Measurements from ENCODE around the gene INPP4B. TPM values are rescaled to one million over a fixed set of nuclear protein-coding genes. Genes with fewer than 3 reads are reported as not detected.

INPP4B gene
- total RNA-seq, 3 donors from 2014 or later = 15.8 to 113 (median 93.4) TPM

- intact Hi-C loops (cut with DNase I; ENCODE audit: low total_unique reads) = no loop called here
- H3K9me3 ChIP-seq = no peaks in the 10 kb centered on the region
- no peaks in the 10 kb centered on the region for H3K36me3 ChIP-seq
- TF ChIP-seq POLR2AphosphoS5 (IDR thresholded peaks at IDR 0.05) (no peak), CTCF (IDR thresholded peaks at IDR 0.05) (no peak), POLR2A (IDR thresholded peaks at IDR 0.05) (no peak)
- H3K4me1 ChIP-seq = no peaks in the 10 kb centered on the region
- no peak overlapping the region for H3K27ac ChIP-seq
- DNase-seq (ENCODE audit: low spot score in 2 of 2) = no peak
- no peaks in the 10 kb centered on the region for H3K27me3 ChIP-seq
- no peak overlapping the region for H3K4me3 ChIP-seq
Observed at GRCh38 chr4:142311916-142312315, 534.2 kb downstream of the INPP4B start.

- Histone ChIP-seq H3K27ac (no peak overlapping the region), H3K4me3 (no peak overlapping the region), H3K4me1 (no peaks in the 10 kb centered on the region), H3K27me3 (no peaks in the 10 kb centered on the region), H3K9me3 (no peaks in the 10 kb centered on the region), H3K36me3 (no peaks in the 10 kb centered on the region)
- intact Hi-C loops (cut with DNase I; ENCODE audit: low total_unique reads) = no loop called here
- DNase-seq (ENCODE audit: low spot score in 2 of 2) = no peak
- TF ChIP-seq POLR2A (IDR thresholded peaks at IDR 0.05) (no peak), POLR2AphosphoS5 (IDR thresholded peaks at IDR 0.05) (no peak), CTCF (IDR thresholded peaks at IDR 0.05) (no peak)
Observed at GRCh38 chr4:142309772-142310171, 536.3 kb downstream of the INPP4B start.

- H3K27me3 ChIP-seq = no peaks in the 10 kb centered on the region
- no peaks in the 10 kb centered on the region for H3K4me1 ChIP-seq
- no peaks in the 10 kb centered on the region for H3K36me3 ChIP-seq
- intact Hi-C loops (cut with DNase I; ENCODE audit: low total_unique reads) = no loop called here
- H3K9me3 ChIP-seq = no peaks in the 10 kb centered on the region
- TF ChIP-seq CTCF (IDR thresholded peaks at IDR 0.05) (no peak), POLR2A (IDR thresholded peaks at IDR 0.05) (no peak), POLR2AphosphoS5 (IDR thresholded peaks at IDR 0.05) (no peak)
- DNase-seq (ENCODE audit: low spot score in 2 of 2) = no peak
- no peak overlapping the region for H3K4me3 ChIP-seq
- no peak overlapping the region for H3K27ac ChIP-seq
Observed at GRCh38 chr4:142307857-142308256, 538.2 kb downstream of the INPP4B start.

- H3K4me1 ChIP-seq = no peaks in the 10 kb centered on the region
- H3K9me3 ChIP-seq = no peaks in the 10 kb centered on the region
- TF ChIP-seq POLR2A (IDR thresholded peaks at IDR 0.05) (no peak), POLR2AphosphoS5 (IDR thresholded peaks at IDR 0.05) (no peak), CTCF (IDR thresholded peaks at IDR 0.05) (no peak)
- no peaks in the 10 kb centered on the region for H3K27me3 ChIP-seq
- H3K4me3 ChIP-seq = no peak overlapping the region
- DNase-seq (ENCODE audit: low spot score in 2 of 2) = no peak
- intact Hi-C loops (cut with DNase I; ENCODE audit: low total_unique reads) = no loop called here
- no peaks in the 10 kb centered on the region for H3K36me3 ChIP-seq
- H3K27ac ChIP-seq = no peak overlapping the region
Observed at GRCh38 chr4:142297313-142297712, 548.8 kb downstream of the INPP4B start.

- Histone ChIP-seq H3K27me3 (no peaks in the 10 kb centered on the region), H3K4me3 (no peak overlapping the region), H3K36me3 (no peaks in the 10 kb centered on the region), H3K27ac (no peak overlapping the region), H3K9me3 (no peaks in the 10 kb centered on the region), H3K4me1 (no peaks in the 10 kb centered on the region)
- intact Hi-C loops (cut with DNase I; ENCODE audit: low total_unique reads) = no loop called here
- DNase-seq (ENCODE audit: low spot score in 2 of 2) = no peak
- TF ChIP-seq POLR2AphosphoS5 (IDR thresholded peaks at IDR 0.05) (no peak), CTCF (IDR thresholded peaks at IDR 0.05) (no peak), POLR2A (IDR thresholded peaks at IDR 0.05) (no peak)
Observed at GRCh38 chr4:142293536-142293935, 552.6 kb downstream of the INPP4B start.

Data from breast epithelium (tissue), 4 donors.